HCT116 (cell line): Measurements from ENCODE around the gene MARCHF6. TPM values are rescaled to one million over a fixed set of nuclear protein-coding genes. Genes with fewer than 3 reads are reported as not detected.

Experiments
- ATAC-seq: fragments of 200-7000 bp; cut with Tn5 transposase; 2 replicates; pipeline ENCODE4 v1.9.1; 2020; ENCODE audit warnings: mild to moderate bottlenecking, moderate library complexity
- BruUV-seq: library from RNA; stranded (reverse); fragments of 400-500 nt; replicated peaks from 2 replicates; lab custom pipeline; 2021; lab: Mats Ljungman, UMichigan
- CTCF ChIA-PET: fragments of 300-600 bp; sonication (Branson Sonifier 250); formaldehyde crosslinking; loops from one replicate; lab custom pipeline; 2021; ENCODE audit warnings: antibody characterized with exemption; lab: Charles Lee
- POLR2A ChIA-PET: fragments of 300-600, 350-600 bp; sonication (Branson Sonifier 250); formaldehyde crosslinking; loops from one replicate; lab custom pipeline; 2021; ENCODE audit warnings: antibody characterized with exemption; lab: Charles Lee
- RAD21 ChIA-PET, 2 experiments: fragments of 300-600 bp; sonication (Branson Sonifier 250); formaldehyde crosslinking; loops; one replicate each; lab custom pipeline; 2023; ENCODE audit warnings: low total read pairs in 2 of 2; ENCODE audit not compliant: uncharacterized antibody in 2 of 2, unreplicated experiment in 2 of 2, low non-redundant PET in 1 of 2; lab: Charles Lee
- DNase-seq: peaks from one replicate; pipeline ENCODE4 v3.0.0-alpha.2; 2010; ENCODE audit warnings: low read depth, low spot score
- H2AFZ ChIP-seq: fragments of 200-600 bp; shearing (Covaris generic), sonication (generic); 2 replicates; pipeline ENCODE4 v1.6.1; 2017; ENCODE audit warnings: low read depth, mixed run types, mixed read lengths, antibody characterized with exemption, low read length; ENCODE audit not compliant: poor library complexity, severe bottlenecking
- H3K27ac ChIP-seq: 2 replicates; pipeline ENCODE4 v1.5.1; 2012; ENCODE audit warnings: low read depth, low read length
- H3K27me3 ChIP-seq: fragments of 200-600 bp; sonication (generic); 2 replicates; pipeline ENCODE4 v1.6.1; 2016; ENCODE audit warnings: mixed run types, low read length, mixed read lengths; ENCODE audit not compliant: insufficient read depth
- H3K36me3 ChIP-seq, 2 experiments: fragments of 200-500 bp in 1 of 2; fragments of 200-600 bp in 1 of 2; sonication (Bioruptor generic) in 1 of 2; sonication (generic) in 1 of 2; 2 replicates each; pipeline versions ENCODE4 v1.5.1 to v1.6.1; 2014 to 2016; ENCODE audit warnings: low read length in 2 of 2, inconsistent platforms in 1 of 2, mixed read lengths in 1 of 2, mixed run types in 1 of 2; ENCODE audit not compliant: insufficient read depth in 2 of 2, control insufficient read depth in 1 of 2
- H3K4me1 ChIP-seq, 2 experiments: fragments of 200-600 bp in 1 of 2; sonication (generic) in 1 of 2; 2 replicates each; pipeline versions ENCODE4 v1.5.1 to v1.6.1; 2012 to 2017; ENCODE audit warnings: low read length in 2 of 2, inconsistent platforms in 1 of 2, mild to moderate bottlenecking in 1 of 2, mixed read lengths in 1 of 2, mixed run types in 1 of 2, moderate library complexity in 1 of 2; ENCODE audit not compliant: insufficient read depth in 2 of 2, control insufficient read depth in 1 of 2
- H3K4me2 ChIP-seq: fragments of 200-600 bp; sonication (generic); 2 replicates; pipeline ENCODE4 v1.6.1; 2017; ENCODE audit warnings: mixed run types, low read length, mixed read lengths
- H3K4me3 ChIP-seq, 2 experiments: fragments of 200-600 bp in 1 of 2; sonication (generic) in 1 of 2; replicated peaks in 1 of 2; 2 replicates each; pipeline ENCODE4 v1.5.1; 2011 to 2016; ENCODE audit warnings: low read length in 2 of 2, control low read depth in 1 of 2, low read depth in 1 of 2, mild to moderate bottlenecking in 1 of 2, mixed read lengths in 1 of 2, mixed run types in 1 of 2
- H3K79me2 ChIP-seq: fragments of 200-600 bp; sonication (generic); 2 replicates; pipeline ENCODE4 v1.6.1; 2017; ENCODE audit warnings: mild to moderate bottlenecking, mixed run types, low read length, moderate library complexity, mixed read lengths; ENCODE audit not compliant: insufficient read depth
- H3K9ac ChIP-seq: fragments of 200-600 bp; sonication (generic); 2 replicates; pipeline ENCODE4 v1.6.1; 2016; ENCODE audit warnings: low read length, mixed read lengths
- H3K9me2 ChIP-seq: fragments of 200-600 bp; sonication (generic), shearing (Covaris generic); 2 replicates; pipeline ENCODE4 v1.6.1; 2017; ENCODE audit warnings: mixed run types, mild to moderate bottlenecking, moderate library complexity; ENCODE audit not compliant: insufficient read depth
- H3K9me3 ChIP-seq, 2 experiments: fragments of 200-500 bp in 1 of 2; fragments of 200-600 bp in 1 of 2; sonication (Bioruptor generic) in 1 of 2; sonication (generic) in 1 of 2; 2 replicates each; pipeline ENCODE4 v1.6.1; 2014 to 2017; ENCODE audit warnings: low read length in 2 of 2, mixed read lengths in 2 of 2, inconsistent platforms in 1 of 2, low read depth in 1 of 2, mild to moderate bottlenecking in 1 of 2, mixed run types in 1 of 2, moderate library complexity in 1 of 2; ENCODE audit not compliant: control insufficient read depth in 1 of 2, insufficient read depth in 1 of 2
- H4K20me1 ChIP-seq: fragments of 200-600 bp; sonication (generic), shearing (Covaris generic); 2 replicates; pipeline ENCODE4 v1.6.1; 2017; ENCODE audit warnings: mixed run types, mild to moderate bottlenecking, moderate library complexity; ENCODE audit not compliant: insufficient read depth
- ATF3 ChIP-seq: IDR thresholded peaks from 2 replicates; pipeline ENCODE4 v1.6.1; 2012
- CEBPB ChIP-seq: IDR thresholded peaks from 2 replicates; pipeline ENCODE4 v1.6.1; 2012; ENCODE audit warnings: low read depth
- CTCF ChIP-seq, 3 experiments: fragments of 200-600 bp in 1 of 3; sonication (generic) in 1 of 3; IDR thresholded peaks in 2 of 3; conservative IDR thresholded peaks in 1 of 3; 2 replicates each; pipeline ENCODE4 v1.5.1; 2012 to 2017; ENCODE audit warnings: low read depth in 2 of 3, low read length in 2 of 3, antibody characterized with exemption in 1 of 3, borderline replicate concordance in 1 of 3, control low read depth in 1 of 3, mild to moderate bottlenecking in 1 of 3, mixed read lengths in 1 of 3, mixed run types in 1 of 3, moderate library complexity in 1 of 3; ENCODE audit not compliant: insufficient read depth in 1 of 3
- EZH2 ChIP-seq: fragments of 200-600 bp; sonication (generic); IDR thresholded peaks from 2 replicates; pipeline ENCODE4 v1.6.1; 2017; ENCODE audit warnings: antibody characterized with exemption, mixed run types
- FOSL1 ChIP-seq: IDR thresholded peaks from 2 replicates; pipeline ENCODE4 v1.6.1; 2012; ENCODE audit warnings: low read depth
- JUND ChIP-seq: IDR thresholded peaks from 2 replicates; pipeline ENCODE4 v1.6.1; 2012
- MAX ChIP-seq: IDR thresholded peaks from 2 replicates; pipeline ENCODE4 v1.6.1; 2012
- POLR2AphosphoS5 ChIP-seq: IDR thresholded peaks from 2 replicates; pipeline ENCODE4 v1.6.1; 2011; ENCODE audit warnings: mild to moderate bottlenecking, low read depth, low read length, moderate library complexity
- REST ChIP-seq: IDR thresholded peaks from 2 replicates; pipeline ENCODE4 v1.6.1; 2012; ENCODE audit warnings: low read depth
- SIN3A ChIP-seq: IDR thresholded peaks from 2 replicates; pipeline ENCODE4 v1.6.1; 2012; ENCODE audit warnings: low read depth
- TCF7L2 ChIP-seq: IDR thresholded peaks from 2 replicates; pipeline ENCODE4 v1.7.0; 2011; ENCODE audit warnings: borderline replicate concordance, inconsistent platforms; ENCODE audit not compliant: insufficient read depth, insufficient read length; ENCODE audit errors: extremely low read depth
- YY1 ChIP-seq: IDR thresholded peaks from 2 replicates; pipeline ENCODE4 v1.6.1; 2011; ENCODE audit warnings: low read length, low read depth, moderate library complexity, mild to moderate bottlenecking; ENCODE audit not compliant: insufficient replicate concordance; ENCODE audit errors: extremely low read depth
- ZNF274 ChIP-seq: fragments of 200-500 bp; sonication (Bioruptor generic); IDR thresholded peaks from 2 replicates; pipeline ENCODE4 v1.6.1; 2014; ENCODE audit warnings: mild to moderate bottlenecking, low read depth, low read length, inconsistent platforms
- intact Hi-C: fragments of 100-400 bp; cut with micrococcal nuclease; formaldehyde crosslinking; loops from 2 replicates; pipeline ENCODE4 v1.10.0; 2022
- total RNA-seq: library from RNA; stranded (reverse); gene quantifications from one replicate; pipeline ENCODE4 v1.2.1, GENCODE V29; 2021; ENCODE audit not compliant: unreplicated experiment
- TF ChIP-seq, protein P1 (sequence below): IDR thresholded peaks from 2 replicates; pipeline ENCODE4 v1.6.1; 2011; ENCODE audit warnings: mild to moderate bottlenecking, low read length, moderate library complexity; ENCODE audit not compliant: insufficient replicate concordance; ENCODE audit errors: extremely low read depth

The MARCHF6 gene
- total RNA-seq, 1 experiment from 2014 or later: 144 TPM

DNA sequence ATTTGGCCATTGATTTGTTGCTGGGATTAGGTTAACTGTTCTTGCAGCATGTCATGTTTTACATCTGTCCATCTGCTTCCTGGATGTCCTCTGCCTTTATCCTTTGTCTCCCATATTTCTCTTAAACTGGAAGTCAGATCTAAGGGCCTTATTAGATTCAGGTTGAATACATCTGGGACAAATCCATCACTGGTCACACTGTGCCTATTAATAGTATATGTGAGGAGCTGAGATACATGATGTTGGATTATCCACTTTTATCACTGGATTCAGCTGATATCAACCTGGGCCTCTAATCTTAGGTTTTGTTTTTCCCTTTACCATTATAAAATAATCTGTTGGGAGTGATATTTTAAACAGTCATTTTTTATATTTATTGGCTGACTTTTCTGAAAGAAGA, 46.3 kb downstream of the MARCHF6 start:
- Histone ChIP-seq H3K4me1 (no peaks in the 10 kb centered on the region), H4K20me1 (peaks cover 16% of the 10 kb centered on the region; the same call in 1 of the 2 replicates), H3K36me3 (peaks cover 24 to 66% of the 10 kb centered on the region in 2 experiments), H3K9me3 (no peaks in the 10 kb centered on the region), H3K27me3 (no peaks in the 10 kb centered on the region), H3K9me2 (no peaks in the 10 kb centered on the region), H3K79me2 (peaks cover 10% of the 10 kb centered on the region), H3K4me2 (no peak overlapping the region), H2AFZ (no peak overlapping the region), H3K27ac (no peak overlapping the region), H3K4me3 (no peak overlapping the region), H3K9ac (no peak overlapping the region)
- RAD21 ChIA-PET: no interaction called here
- intact Hi-C loops: no loop called here
- ATAC-seq: no peak
- no TSS peak for BruUV-seq
- TF ChIP-seq TCF7L2 (no peak), SIN3A (no peak), CTCF (IDR thresholded peaks at IDR 0.05 in 2 of 3, conservative IDR thresholded peaks at IDR 0.05 in 1 of 3; ENCODE audit: borderline replicate concordance in 1 of 3, insufficient read depth in 1 of 3, low read depth in 2 of 3, low read length in 2 of 3) (no peak), YY1 (no peak), ATF3 (no peak), EZH2 (no peak), FOSL1 (no peak), REST (no peak), POLR2AphosphoS5 (no peak), MAX (no peak), JUND (no peak), ZNF274 (no peak), CEBPB (no peak)
- TF ChIP-seq, protein P1, sequence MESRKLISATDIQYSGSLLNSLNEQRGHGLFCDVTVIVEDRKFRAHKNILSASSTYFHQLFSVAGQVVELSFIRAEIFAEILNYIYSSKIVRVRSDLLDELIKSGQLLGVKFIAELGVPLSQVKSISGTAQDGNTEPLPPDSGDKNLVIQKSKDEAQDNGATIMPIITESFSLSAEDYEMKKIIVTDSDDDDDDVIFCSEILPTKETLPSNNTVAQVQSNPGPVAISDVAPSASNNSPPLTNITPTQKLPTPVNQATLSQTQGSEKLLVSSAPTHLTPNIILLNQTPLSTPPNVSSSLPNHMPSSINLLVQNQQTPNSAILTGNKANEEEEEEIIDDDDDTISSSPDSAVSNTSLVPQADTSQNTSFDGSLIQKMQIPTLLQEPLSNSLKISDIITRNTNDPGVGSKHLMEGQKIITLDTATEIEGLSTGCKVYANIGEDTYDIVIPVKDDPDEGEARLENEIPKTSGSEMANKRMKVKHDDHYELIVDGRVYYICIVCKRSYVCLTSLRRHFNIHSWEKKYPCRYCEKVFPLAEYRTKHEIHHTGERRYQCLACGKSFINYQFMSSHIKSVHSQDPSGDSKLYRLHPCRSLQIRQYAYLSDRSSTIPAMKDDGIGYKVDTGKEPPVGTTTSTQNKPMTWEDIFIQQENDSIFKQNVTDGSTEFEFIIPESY: no peak
- POLR2A ChIA-PET: no interaction called here
- no peak for DNase-seq
- CTCF ChIA-PET: no interaction called here
